Suprapubic skin (tissue), 4 donors: ENCODE data around the gene RPS6KC1.

Experiments
- EP300 ChIP-seq: sonication (generic); formaldehyde crosslinking; IDR thresholded peaks from one replicate; pipeline ENCODE4 v1.6.1; 2017; ENCODE audit warnings: antibody characterized with exemption
- POLR2A ChIP-seq, 2 donors: fragments of 450-650 bp; IDR thresholded peaks; one replicate each; pipeline ENCODE4 v1.6.1; 2017; ENCODE audit warnings: antibody characterized with exemption in 2 of 2, mild to moderate bottlenecking in 2 of 2, moderate library complexity in 2 of 2
- POLR2AphosphoS5 ChIP-seq, 3 donors: sonication (generic); formaldehyde crosslinking; IDR thresholded peaks; one replicate each; pipeline ENCODE4 v1.6.1; 2017; ENCODE audit warnings: antibody characterized with exemption in 3 of 3
- TF ChIP-seq, protein P1 (sequence below), 2 donors: fragments of 200-600 bp in 1 of 2; fragments of 450-650 bp in 1 of 2; sonication (generic) in 1 of 2; IDR thresholded peaks; one replicate each; pipeline ENCODE4 v1.5.1; 2016 to 2019; ENCODE audit warnings: antibody characterized with exemption in 2 of 2, mild to moderate bottlenecking in 1 of 2, moderate library complexity in 1 of 2

DNA sequence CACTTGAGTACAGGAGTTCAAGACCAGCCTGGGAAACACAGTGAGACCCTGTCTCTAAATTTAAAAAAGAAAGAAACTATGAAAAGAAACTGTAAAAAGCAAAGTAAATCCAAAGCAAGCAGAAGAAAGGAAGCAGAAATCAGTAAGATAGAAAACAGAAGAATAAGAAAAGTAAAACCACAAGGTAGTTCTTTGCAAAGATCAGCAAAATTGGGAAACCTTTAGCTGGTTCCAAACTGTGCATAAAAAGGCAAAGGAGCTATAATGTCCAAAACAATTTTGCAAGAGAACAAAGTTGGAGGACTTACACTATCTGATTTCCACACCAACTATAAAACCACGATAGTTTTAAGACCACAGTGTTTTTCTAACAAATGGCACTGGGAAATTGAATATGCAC lies 218.8 kb downstream of the RPS6KC1 start:
- TF ChIP-seq, protein P1, sequence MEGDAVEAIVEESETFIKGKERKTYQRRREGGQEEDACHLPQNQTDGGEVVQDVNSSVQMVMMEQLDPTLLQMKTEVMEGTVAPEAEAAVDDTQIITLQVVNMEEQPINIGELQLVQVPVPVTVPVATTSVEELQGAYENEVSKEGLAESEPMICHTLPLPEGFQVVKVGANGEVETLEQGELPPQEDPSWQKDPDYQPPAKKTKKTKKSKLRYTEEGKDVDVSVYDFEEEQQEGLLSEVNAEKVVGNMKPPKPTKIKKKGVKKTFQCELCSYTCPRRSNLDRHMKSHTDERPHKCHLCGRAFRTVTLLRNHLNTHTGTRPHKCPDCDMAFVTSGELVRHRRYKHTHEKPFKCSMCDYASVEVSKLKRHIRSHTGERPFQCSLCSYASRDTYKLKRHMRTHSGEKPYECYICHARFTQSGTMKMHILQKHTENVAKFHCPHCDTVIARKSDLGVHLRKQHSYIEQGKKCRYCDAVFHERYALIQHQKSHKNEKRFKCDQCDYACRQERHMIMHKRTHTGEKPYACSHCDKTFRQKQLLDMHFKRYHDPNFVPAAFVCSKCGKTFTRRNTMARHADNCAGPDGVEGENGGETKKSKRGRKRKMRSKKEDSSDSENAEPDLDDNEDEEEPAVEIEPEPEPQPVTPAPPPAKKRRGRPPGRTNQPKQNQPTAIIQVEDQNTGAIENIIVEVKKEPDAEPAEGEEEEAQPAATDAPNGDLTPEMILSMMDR (IDR thresholded peaks at IDR 0.05): no peak
- TF ChIP-seq POLR2A (IDR thresholded peaks at IDR 0.05) (no peak), EP300 (no peak), POLR2AphosphoS5 (IDR thresholded peaks at IDR 0.05) (no peak)
